K562 (cell line): ENCODE data around the gene KMT5B. TPM values are rescaled to one million over a fixed set of nuclear protein-coding genes. Genes with fewer than 3 reads are reported as not detected.

Source experiments
- ARID2 ChIP-seq: fragments of 450-650 bp; IDR thresholded peaks from 2 replicates; pipeline ENCODE4 v1.6.1; 2017; ENCODE audit warnings: antibody characterized with exemption, mild to moderate bottlenecking
- BDP1 ChIP-seq: IDR thresholded peaks from 3 replicates; pipeline ENCODE4 v1.6.1; 2011; ENCODE audit not compliant: insufficient read length, insufficient read depth
- CAMTA2 ChIP-seq: fragments of 250-450 bp; sonication (Bioruptor Pico); conservative IDR thresholded peaks from 2 replicates; pipeline ENCODE4 v1.5.1; 2022
- ERF ChIP-seq: fragments of 450-650 bp; formaldehyde crosslinking; IDR thresholded peaks from 2 replicates; pipeline ENCODE4 v1.4.0; 2020; ENCODE audit warnings: mild to moderate bottlenecking, mixed read lengths
- FIP1L1 ChIP-seq: fragments of 200-400 bp; formaldehyde crosslinking; IDR thresholded peaks from 2 replicates; pipeline ENCODE4 v1.6.1; 2018; ENCODE audit warnings: mild to moderate bottlenecking, low read depth, low read length; ENCODE audit not compliant: poor library complexity, severe bottlenecking
- HDAC8 ChIP-seq: fragments of 450-650 bp; IDR thresholded peaks from 2 replicates; pipeline ENCODE4 v1.6.1; 2016; ENCODE audit warnings: mild to moderate bottlenecking, missing genetic modification characterization, moderate library complexity, missing compliant biosample characterization
- SMC3 ChIP-seq: conservative IDR thresholded peaks from 2 replicates; pipeline ENCODE4 v1.6.1; 2011; ENCODE audit warnings: low read depth, low read length, improper control_type of control experiment; ENCODE audit not compliant: insufficient read depth
- TSHZ1 ChIP-seq: fragments of 250-450 bp; sonication (Bioruptor Pico); IDR thresholded peaks from 2 replicates; pipeline ENCODE4 v1.4.0; 2020; ENCODE audit warnings: mild to moderate bottlenecking, moderate library complexity
- USF1 ChIP-seq: sonication (generic); formaldehyde crosslinking; IDR thresholded peaks from 2 replicates; pipeline ENCODE4 v1.9.0; 2022; ENCODE audit warnings: mild to moderate bottlenecking, missing genetic modification reagents
- ZBED1 ChIP-seq: IDR thresholded peaks from 2 replicates; pipeline ENCODE4 v1.6.1; 2014
- ZBTB26 ChIP-seq: fragments of 450-650 bp; formaldehyde crosslinking; IDR thresholded peaks from 2 replicates; pipeline ENCODE4 v1.4.0; 2022; ENCODE audit warnings: missing genetic modification characterization
- ZNF347 ChIP-seq: fragments of 450-650 bp; formaldehyde crosslinking; IDR thresholded peaks from 2 replicates; pipeline ENCODE4 v1.4.0; 2020; ENCODE audit warnings: low read depth, mild to moderate bottlenecking, moderate library complexity
- ZNF511 ChIP-seq: sonication (generic); formaldehyde crosslinking; IDR thresholded peaks from 2 replicates; pipeline ENCODE4 v1.8.0; 2022; ENCODE audit warnings: mild to moderate bottlenecking, missing genetic modification reagents
- polyA plus RNA-seq, 8 experiments: library from polyadenylated mRNA; depleted of rRNA in 4 of 8; stranded (reverse) in 5 of 8; unstranded in 3 of 8; fragments of >200 nt; fragmentation: Nextera tagmentation in 2 of 8; fragmentation: Illumina TruSeq in 1 of 8; extraction: Ambion mirVana in 2 of 8; extraction: Trizol in 1 of 8; gene quantifications; 2 replicates each; pipeline versions ENCODE4 v1.2.1 to v1.2.3, GENCODE V29; 2011 to 2014; ENCODE audit warnings: inconsistent platforms in 1 of 8, missing spikeins in 1 of 8
- total RNA-seq, 7 experiments: library from RNA; depleted of rRNA in 6 of 7; stranded (reverse); fragments of >200 nt in 6 of 7; fragmentation: Illumina TruSeq in 2 of 7; extraction: Trizol in 2 of 7; gene quantifications; 2 replicates each; pipeline versions ENCODE4 v1.2.1 to v1.2.3, GENCODE V29; 2011 to 2021; ENCODE audit warnings: low replicate concordance in 1 of 7
- TF ChIP-seq, protein P1 (sequence below): fragments of 250-450 bp; sonication (Bioruptor Pico); IDR thresholded peaks from 2 replicates; pipeline ENCODE4 v1.8.0; 2022; ENCODE audit warnings: inconsistent platforms, mild to moderate bottlenecking, moderate library complexity, borderline replicate concordance

Gene KMT5B
- total and polyA plus RNA-seq, 9 of the 15 experiments (the other 6 are each of a cell fraction or from before 2014, with no cell fraction given): 7.3 to 27.3 (median 20.9) TPM

DNA sequence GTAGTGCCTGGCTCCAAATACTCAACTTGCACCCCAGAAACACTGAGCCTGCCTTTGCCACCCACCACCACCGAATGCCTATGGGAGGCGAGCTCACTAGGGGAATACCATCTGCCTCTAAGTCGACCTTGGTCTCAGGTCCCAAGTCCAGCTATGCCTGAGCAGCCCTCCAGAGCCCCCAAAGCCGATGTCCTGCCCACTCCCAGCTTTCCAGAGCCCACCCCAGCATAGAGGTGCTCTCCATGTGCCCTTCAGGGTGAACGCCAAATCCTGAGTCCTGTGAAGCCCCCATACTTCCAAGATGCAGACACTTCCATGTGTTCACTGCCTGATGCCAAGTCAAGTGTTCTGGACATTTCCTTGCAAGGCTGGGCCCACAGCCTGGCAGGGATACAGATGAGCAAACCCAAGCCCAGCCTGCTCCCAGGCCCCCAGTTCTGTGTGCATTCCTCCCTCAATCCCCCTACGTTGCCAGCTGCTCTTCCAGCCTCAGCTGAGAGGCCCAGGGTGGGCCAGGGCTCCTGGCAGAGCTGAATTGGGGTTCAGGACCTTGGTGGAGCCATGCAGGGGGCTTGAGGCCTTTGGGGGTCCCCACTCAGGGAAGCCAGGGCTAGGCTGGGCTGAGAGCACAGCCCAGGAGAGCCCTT is 2.6 kb upstream of the KMT5B start (continued):
- TF ChIP-seq ZBTB26 (no peak), FIP1L1 (no peak), USF1 (no peak), BDP1 (no peak), ZNF511 (CRISPR knock-in tag) (no peak), HDAC8 (tag) (no peak), ZBED1 (no peak), TSHZ1 (no peak), ERF (CRISPR knock-in tag) (no peak), ARID2 (no peak), CAMTA2 (CRISPR knock-in tag) (no peak), SMC3 (no peak), ZNF347 (CRISPR knock-in tag) (no peak)
- TF ChIP-seq, protein P1, sequence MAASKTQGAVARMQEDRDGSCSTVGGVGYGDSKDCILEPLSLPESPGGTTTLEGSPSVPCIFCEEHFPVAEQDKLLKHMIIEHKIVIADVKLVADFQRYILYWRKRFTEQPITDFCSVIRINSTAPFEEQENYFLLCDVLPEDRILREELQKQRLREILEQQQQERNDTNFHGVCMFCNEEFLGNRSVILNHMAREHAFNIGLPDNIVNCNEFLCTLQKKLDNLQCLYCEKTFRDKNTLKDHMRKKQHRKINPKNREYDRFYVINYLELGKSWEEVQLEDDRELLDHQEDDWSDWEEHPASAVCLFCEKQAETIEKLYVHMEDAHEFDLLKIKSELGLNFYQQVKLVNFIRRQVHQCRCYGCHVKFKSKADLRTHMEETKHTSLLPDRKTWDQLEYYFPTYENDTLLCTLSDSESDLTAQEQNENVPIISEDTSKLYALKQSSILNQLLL (CRISPR knock-in tag): no peak
